Measurements from ENCODE around the gene REEP3.
A peak's percentile ranks its signal among the peaks of the same experiment; 100 is the strongest.
"Not testable (repeated sequence)": the region's sequence is repeated elsewhere in the genome, so short reads cannot be mapped to it uniquely, and the experiment has no call there.

REEP3 gene

DNA sequence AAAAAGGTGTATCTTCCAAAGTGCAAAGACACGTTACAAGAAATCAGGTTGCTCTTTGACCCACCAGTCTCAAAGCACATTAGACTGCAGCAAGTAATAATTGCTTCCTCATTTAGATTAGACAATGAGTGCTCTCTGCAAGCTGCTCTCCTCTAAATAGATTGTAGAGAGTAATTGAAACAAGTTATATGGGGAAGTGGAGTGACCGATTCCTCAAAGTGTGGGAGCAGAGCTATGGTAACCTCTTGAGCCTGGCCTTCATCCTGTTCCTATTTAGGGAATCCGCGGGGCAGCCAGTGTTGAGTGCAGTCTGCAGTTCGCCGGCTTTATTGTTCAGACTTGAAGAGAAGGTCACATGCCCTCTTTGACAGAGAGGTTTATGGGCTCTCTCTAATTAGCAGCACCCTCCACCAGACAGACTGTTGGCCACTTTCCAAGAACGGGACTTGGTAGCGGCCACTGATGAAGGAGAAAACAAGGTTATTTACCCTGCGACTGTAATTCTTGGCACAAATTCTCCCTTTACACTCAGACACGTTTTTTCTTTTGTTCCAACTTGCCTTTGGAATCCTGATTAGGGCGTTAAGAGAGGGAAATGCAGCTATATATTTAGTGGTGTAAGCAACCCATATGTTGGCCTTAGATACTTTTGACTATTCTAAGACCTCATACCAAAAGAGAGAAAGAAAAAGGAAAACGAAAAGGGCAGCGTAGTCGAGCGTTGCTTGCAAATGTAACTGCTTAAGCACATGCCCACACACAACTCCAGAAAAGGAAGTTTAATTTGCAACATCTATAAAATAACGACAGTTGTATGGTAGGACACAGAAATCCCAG lies 107.5 kb downstream of the REEP3 start:
- DNase-seq (ENCODE audit: low read depth in 2 of 2, low spot score in 1 of 2) = peak in 1 of 2 donors; percentile 6

DNA sequence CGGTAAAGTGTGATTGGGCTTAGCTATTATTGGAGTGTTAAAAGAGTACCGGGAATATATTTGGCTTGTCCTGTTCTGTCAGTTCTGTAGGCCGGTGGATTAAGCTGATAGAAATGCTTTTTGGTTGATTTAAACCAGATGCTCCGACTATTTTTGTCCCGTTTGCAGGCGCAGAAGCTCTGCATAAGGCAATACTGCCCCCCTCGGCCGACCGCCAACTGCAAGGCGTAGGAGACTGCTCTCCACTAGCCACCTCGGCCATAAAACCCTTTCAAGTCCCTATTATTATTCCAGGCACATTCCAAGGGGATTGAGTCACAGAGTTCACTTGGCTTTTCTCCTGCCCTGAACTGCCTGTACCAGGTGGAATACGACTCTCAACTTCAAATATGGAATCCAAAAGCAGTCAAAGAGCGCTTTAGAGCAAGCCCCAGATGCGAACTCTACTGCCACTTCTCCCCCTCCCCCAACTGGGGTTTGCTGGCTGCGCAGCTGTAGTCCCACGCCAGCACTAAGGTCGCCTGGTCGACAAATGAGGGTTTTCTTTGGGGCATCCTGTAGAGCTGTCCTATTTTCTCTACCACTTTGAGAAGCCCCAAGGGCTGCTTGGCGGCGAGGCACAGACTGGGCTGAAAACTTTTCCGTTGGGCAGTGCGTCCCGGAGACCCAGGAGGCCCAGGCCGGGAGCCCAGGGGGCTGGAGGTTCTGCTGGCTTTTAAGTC lies 108.3 kb downstream of the REEP3 start:
- peak; percentile 44 to 58 for DNase-seq (ENCODE audit: low read depth in 2 of 2, low spot score in 1 of 2)

DNA sequence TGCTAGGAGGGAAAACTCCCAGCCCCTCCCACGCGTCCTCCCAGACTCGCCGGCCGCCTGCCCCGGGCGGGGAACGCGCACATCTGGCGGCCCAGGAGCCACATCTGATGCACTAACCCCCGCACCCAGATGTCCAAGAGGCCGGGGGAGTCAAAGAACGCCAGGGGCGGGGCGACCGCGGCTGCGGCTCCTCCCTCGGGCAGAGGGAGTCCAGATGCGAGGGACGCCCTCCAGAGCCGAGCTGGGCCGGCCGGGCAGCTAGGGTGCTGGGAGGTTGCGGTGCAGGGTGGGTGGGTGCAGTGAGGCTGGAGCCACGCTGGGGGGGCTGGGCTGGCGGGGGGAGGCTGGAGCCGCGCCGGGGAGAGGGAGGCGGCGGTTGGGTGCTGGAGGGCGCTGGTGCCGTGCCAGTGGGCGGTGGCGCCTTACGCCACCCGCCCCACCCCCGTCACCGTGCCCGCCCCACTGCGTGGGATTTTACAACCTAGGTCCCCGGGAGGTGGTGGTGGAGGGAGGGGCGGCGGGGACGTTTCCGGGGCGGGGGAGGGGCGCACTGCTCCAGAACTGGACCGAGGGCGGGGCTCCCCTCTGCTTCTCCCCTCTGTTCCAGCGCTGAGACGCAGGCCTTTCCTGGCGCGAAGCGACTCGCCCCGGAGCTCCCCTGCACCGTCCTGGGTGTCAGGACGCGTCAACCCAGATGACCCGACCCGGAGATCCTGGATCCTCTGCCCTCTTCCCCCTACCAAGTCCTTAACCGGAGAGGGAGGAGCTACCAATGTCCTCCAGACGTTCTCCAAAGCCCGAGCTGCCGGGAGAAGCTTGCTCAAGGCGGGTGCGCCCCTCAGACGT lies 109.1 kb downstream of the REEP3 start:
- DNase-seq (ENCODE audit: low read depth in 2 of 2, low spot score in 1 of 2) = peak; percentile 60 to 77

DNA sequence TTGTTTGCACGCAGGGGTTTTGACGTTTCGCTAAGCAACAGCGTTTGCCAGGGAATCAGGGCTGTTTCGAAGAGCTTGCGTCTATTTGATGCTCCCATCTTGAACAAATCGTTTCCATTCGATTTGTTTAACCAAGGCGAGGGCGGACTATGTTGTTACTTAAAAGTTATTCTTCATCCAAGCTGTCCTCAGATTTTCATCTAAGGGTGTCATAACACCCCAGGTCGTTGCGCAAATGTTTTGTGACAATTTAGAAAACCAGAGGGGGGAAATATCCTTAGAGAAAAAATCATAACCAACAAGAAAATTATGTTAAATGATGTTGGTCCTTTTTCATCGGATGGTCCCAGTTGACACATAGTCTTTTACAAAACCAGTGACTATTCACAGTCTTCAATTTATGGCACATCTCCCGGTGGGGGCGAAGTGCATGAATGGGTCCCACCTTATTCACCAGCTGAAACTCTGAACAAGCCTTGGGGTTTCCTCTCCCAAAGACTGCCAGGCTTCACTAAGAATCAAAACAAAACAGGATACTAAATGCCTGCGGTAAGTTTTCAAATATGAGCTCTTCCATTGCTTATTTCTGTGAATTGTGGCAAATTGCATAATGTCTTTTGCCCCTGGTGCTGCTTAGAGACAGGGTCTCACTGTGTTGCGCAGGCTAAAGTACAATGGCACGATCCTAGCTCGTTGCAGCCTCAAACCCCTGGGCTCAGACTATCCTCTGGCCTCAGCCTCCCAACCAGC lies 109.9 kb downstream of the REEP3 start:
- no peak for DNase-seq (ENCODE audit: low read depth in 2 of 2, low spot score in 1 of 2)

DNA sequence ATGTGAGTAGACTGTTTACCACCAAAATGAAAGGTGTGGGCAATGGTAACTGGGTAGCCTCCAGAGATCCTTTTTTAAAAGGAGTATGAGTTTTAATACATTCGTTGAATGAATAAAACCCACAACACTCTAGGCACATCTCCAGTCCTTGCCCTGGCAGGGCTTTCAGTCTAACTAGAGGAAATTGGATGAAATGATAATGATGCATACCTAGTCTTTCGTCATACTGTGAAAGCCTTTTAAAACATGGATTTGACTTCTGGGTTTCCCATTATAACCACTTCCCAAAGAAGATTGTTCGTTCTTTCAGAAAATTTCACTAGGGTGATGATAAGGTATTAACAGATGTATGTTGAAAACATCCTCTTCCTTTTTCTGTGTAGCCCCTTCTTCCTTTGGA lies 110.8 kb downstream of the REEP3 start:
- DNase-seq (ENCODE audit: low read depth in 2 of 2, low spot score in 1 of 2) = no peak

DNA sequence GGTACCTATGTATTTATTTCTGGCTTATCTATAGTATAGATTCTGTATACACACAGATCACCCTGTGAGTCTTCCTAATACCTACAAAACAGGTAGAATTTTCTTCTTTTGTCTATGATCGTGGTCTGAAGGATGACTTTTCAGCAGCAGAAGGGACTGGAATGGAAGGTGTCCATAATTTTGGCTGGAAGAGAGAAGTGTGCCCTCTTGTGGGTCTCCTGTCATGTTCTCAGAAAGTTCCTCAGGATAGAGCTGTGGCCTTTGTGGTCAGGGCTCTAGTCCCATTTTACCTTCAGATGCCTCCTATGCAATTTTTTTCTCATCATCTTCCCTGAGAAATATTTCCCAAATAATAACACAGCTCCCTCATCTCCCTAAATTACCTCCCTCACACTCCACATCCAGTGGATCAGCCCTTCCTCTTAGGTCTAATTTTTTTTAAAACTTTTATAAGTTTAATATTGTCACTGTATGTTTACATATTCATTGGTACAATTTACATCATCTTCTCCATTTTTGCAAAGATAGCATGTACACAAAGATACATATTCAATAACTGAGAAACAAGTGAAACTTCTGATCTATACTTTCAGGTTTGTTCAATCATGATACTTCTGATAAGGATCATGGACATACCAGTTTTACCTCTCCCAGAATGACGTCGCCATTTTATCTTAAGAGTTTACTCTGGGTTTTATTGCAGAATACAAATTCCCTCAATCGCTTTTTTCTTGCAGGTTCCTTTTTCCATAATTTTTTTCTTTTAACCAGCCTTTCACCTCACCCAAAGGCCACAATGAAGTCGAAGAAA lies 112.7 kb downstream of the REEP3 start:
- no peak for DNase-seq (ENCODE audit: low read depth in 2 of 2, low spot score in 1 of 2)

DNA sequence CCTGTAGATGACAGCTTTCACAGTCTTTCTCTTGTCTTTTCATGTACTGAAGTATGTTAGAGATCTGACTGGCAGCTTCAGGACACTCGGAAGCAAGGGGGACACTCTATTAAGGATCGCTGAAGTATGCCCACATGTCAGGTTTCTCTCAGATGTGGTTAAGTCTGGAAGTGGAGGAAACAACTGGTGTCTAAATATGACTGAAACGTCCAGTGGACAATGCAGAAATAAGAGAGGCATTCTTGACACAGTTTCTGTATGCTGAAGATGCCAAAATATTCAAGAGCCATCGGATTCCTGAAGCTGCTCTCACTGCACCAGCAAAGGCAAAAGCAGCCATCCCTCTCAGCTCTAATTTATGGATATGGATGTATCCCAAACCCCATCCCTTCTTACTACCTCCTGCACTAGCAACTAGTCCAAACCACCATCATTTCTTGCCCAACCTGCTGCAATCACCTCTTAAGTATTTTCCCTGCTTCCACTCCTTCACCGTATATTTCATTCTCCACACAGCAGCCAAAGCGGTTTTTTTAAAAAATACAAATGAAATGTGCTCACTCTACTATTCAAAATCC lies 113.4 kb downstream of the REEP3 start:
- DNase-seq (ENCODE audit: low read depth in 2 of 2, low spot score in 1 of 2) = no peak

DNA sequence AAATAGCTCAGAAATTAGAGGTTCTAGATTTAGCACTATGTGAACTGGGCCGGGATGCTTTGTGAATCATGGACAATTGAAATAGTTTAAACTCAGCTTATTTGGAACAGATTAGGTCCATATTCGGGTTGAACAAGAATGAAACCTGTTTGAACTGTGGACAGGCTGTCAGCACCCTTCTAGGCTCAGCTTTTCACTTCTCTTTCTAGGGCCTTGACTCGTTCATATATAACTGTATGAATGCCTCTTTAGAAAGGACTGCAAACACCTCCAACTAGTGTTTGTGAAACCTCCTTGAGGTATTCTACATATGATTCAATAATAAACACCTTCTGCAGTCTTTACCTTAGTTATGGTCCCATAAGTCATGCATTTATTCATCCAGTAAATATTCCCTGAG lies 115.6 kb downstream of the REEP3 start:
- no peak for DNase-seq (ENCODE audit: low read depth in 2 of 2, low spot score in 1 of 2)

DNA sequence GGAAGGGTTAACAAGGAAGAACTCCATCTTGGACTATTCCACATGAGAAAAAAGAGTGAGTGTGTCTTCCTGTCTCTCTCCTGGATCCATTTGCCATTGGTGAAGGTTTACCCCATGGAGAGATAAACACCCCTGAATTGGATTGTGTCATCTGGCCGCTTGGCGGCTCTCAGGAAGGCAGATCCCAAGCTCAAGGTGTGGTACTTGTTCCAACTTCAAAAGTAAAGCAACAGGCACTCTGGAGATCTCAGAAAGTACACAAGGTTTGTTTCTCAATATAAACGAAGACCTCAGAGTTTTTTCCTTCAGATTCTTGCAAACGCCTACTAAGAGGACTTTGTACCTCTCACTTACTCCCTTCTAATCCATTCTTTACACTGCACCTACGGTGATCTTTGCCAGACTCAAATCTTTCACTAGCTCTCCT lies 116.7 kb downstream of the REEP3 start:
- DNase-seq (ENCODE audit: low read depth in 2 of 2, low spot score in 1 of 2) = no peak

DNA sequence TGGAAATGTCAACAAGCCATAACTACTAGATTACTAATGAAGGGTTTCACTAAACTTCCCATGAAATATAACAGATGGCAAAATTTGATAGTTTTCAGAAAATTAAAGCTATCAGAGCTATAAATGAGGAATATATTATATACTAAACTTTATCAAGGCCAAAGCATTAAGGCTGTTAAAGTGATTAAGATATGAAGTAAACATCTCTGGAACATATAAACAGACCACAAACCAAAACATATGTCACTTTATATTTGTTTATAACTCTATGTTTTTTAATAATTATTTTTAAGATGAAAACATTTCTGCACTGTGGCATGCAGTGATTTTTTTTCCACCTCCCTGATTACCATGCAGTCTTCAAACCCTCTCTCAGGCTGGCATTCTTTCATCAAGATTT lies 120.2 kb downstream of the REEP3 start:
- no peak for DNase-seq (ENCODE audit: low read depth in 2 of 2, low spot score in 1 of 2)

DNA sequence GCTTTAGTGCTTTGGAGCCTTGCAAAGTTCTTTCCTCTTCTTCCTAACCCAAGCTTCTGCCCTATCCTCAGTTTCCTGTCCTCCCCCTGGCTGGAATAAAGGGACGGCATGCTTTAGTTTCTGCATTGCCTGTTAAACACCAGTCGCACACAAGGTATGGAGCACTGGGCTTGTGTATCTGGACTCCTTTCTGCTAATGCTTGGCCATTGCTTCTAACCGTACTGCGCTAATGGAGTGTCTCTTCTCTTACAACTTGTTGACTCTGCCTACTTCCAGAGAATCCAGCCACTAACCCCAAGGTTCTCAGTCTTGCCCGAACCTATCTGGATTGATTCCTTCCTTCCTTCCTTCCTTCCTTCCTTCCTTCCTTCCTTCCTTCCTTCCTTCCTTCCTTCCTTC lies 120.6 kb downstream of the REEP3 start:
- DNase-seq (ENCODE audit: low read depth in 2 of 2, low spot score in 1 of 2) = no peak

DNA sequence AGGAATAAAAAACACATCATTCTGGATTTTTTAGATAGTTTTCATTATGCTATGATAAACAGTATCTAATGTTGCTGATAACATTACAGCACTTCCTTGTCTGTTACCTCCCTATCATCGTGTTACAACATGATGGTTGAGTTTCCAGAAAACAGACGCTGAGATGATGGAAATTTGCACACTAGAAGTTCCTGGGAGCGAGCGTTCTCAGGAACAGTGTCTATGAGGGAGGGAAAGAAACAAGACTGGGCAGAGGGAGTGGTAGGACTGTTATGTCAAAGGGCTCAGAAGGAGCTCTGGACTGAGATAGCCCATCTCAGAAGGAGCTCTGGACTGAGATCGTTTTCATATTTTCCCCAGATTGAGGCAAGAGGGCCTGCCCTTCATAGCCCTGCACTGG lies 121.6 kb downstream of the REEP3 start:
- DNase-seq (ENCODE audit: low read depth in 2 of 2, low spot score in 1 of 2) = no peak

DNA sequence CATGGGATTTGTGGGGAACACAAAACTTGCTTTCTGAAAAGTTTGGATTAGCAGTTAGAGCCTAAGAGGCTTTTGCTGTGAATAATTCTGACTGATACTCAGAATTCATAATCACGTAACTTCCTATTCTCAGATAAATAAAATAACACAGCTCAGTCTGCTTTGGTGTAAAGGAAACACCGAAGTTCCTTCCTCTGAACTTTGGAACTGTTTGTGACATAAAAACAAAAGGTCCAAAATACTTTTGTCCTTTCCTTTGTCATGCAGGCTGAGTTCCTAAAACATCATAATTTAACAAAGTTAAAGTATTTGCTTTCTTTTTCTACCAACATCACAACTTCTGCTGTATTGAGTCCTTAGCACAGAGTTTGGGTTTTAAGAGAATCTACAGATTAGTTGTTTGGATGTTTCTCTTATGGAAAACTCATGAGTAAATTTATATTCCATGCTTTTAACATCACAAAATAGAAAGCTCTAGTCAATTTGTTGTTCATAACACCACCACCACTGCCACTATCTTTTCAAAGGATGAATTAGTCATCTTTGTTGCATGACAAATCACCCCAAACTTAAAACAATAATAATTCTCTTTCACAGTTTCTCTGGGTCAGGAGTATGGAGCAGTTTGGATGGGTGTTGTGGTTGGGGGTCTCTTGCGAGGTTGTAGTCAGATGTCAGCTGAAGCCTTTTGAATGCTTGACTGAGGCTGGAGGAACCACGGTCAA lies 123.4 kb downstream of the REEP3 start:
- no peak for DNase-seq (ENCODE audit: low read depth in 2 of 2, low spot score in 1 of 2)

DNA sequence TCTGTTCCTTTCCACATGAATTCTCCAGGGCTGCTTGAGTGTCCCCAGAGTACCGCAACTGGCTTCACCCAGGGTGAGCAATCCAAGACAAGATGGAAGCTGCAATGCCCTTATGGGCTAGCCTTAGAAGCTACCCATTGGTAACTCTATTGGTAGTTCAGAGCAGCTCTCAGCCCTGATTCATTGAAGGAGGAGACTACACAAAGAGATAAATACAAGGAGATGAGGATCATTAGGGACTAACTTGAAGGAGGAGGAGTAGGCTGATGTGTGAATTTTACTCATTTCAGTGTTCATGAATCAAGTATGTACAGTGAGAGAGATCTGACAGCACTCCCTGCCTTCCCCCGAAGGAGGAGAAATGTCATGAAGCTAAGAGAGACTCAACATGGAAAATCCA lies 124.0 kb downstream of the REEP3 start:
- no peak for DNase-seq (ENCODE audit: low read depth in 2 of 2, low spot score in 1 of 2)

DNA sequence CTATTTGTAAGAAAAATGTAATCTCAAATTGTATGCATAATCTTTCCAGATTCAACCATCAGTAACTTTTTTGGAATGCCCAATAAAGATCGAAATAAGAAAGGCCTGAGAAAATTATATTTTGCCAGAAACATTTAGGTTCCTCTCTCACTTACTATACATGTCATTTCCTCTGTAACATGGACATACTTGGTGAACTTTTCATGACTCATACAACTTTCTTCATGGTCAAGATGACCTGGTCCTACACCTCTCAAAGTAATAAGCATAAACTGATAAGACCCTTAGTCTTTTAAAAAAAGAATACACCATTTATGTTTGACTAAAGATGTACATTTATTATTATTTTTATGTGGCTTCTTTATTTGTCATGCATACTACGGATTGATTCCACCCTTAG lies 125.3 kb downstream of the REEP3 start:
- DNase-seq (ENCODE audit: low read depth in 2 of 2, low spot score in 1 of 2) = no peak

DNA sequence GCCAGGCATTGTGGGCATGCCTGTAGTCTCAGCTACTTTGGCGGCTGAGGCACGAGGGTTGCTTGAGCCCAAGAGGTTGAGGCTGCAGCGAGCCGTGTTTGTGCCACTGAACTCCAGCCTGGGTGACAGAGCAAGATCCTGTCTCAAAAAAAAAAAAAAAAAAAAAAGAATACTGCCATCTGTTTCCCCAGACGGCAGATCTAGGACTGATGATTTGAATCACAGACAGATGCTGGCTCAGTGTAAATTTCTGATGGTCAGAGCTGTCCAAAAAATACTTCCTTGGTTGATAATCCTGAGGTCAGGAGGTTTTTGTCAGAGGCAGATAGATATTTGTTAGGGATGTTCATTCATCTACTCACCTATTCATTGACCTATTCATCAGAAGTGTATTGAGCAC lies 130.7 kb downstream of the REEP3 start:
- no peak for DNase-seq (ENCODE audit: low read depth in 2 of 2, low spot score in 1 of 2)

DNA sequence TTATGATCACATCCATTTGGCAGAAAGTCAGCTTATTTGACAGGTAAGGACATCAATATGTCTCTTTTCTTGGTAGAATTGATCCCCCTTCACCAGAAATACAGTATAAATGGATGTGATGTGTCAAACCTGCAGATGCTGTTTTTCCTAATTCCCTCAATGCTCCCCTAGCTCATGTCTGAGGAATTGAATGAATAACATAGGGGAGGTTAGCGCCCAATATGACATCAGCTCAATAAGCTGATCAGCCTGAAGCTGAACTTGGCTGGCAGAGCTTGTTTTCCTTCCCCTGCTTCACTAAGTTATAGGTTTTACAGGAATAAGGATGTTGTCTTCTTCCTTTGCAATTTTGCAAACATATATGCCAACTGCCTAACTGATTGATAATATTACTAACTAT lies 132.5 kb downstream of the REEP3 start:
- no peak for DNase-seq (ENCODE audit: low read depth in 2 of 2, low spot score in 1 of 2)

DNA sequence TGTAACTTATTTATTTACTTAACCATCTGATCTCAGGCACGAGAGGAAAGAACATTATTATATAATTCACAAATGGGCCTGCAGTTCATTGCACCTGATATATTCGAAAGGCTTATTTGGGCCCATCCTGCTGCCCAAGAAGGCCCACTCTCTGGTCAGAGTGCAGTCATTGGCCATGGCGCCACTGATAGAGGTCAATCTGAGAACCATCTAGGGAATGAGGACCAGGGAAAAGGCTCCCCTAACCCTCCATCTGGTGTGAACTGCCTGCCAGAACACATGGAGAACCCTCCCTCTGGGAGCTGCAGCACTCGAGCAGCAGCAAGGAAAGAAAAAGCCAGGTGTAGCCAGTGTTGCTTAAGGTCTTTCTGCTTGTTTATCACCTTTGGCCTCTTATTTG lies 136.6 kb downstream of the REEP3 start:
- no peak for DNase-seq (ENCODE audit: low read depth in 2 of 2, low spot score in 1 of 2)

DNA sequence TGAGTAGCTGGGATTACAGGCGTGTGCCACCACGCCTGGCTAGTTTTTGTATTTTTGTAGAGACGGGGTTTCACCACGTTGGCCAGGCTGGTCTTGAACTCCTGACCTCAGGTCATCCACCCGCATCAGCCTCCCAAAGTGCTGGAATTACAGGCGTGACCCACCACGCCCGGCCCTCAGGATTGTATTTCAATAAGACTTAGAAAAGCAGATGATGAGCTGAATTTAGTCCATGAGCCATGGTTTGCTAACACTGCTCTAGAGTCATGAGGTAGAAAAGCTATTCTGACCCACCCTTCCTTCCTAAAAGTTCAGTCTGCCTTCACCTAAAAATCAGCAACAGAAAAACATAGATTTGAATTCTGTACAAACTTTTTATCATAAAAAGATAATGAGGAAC lies 139.7 kb downstream of the REEP3 start:
- DNase-seq (ENCODE audit: low read depth in 2 of 2, low spot score in 1 of 2) = not testable (repeated sequence)
